Mucosa of rectum (tissue), 2 donors: ENCODE data around the gene DDB1.

Experiments used
- H3K27ac ChIP-seq, 2 donors: one replicate each; pipeline ENCODE4 v1.7.0; 2013; ENCODE audit warnings: inconsistent platforms in 2 of 2, low read depth in 2 of 2, low read length in 2 of 2
- H3K27me3 ChIP-seq, 2 donors: one replicate each; pipeline ENCODE4 v1.7.0; 2013; ENCODE audit warnings: low read length in 2 of 2; ENCODE audit not compliant: control insufficient read depth in 2 of 2, insufficient read depth in 2 of 2
- H3K36me3 ChIP-seq, 2 donors: one replicate each; pipeline ENCODE4 v1.7.0; 2013; ENCODE audit warnings: low read length in 2 of 2; ENCODE audit not compliant: control insufficient read depth in 2 of 2, insufficient read depth in 2 of 2
- H3K4me1 ChIP-seq, 2 donors: one replicate each; pipeline ENCODE4 v1.7.0; 2013; ENCODE audit warnings: low read length in 2 of 2, mild to moderate bottlenecking in 1 of 2; ENCODE audit not compliant: control insufficient read depth in 2 of 2, insufficient read depth in 2 of 2
- H3K4me3 ChIP-seq, 2 donors: one replicate each; pipeline ENCODE4 v1.7.0; 2013; ENCODE audit warnings: low read length in 2 of 2
- H3K9ac ChIP-seq, 2 donors: one replicate each; pipeline ENCODE4 v1.7.0; 2013; ENCODE audit warnings: low read length in 2 of 2, low read depth in 1 of 2, mild to moderate bottlenecking in 1 of 2
- H3K9me3 ChIP-seq, 2 donors: one replicate each; pipeline ENCODE4 v1.7.0; 2013; ENCODE audit warnings: low read length in 2 of 2; ENCODE audit not compliant: control insufficient read depth in 2 of 2
- donor health status: healthy.
- donor health status: Normal muscosa, but diverticular disease.

Gene DDB1

GRCh38 chr11:61283613-61284012 is 49.3 kb downstream of the DDB1 start:
- Histone ChIP-seq H3K4me1 (peaks cover 3 to 4% of the 10 kb centered on the region in 2 donors), H3K9me3 (no peaks in the 10 kb centered on the region), H3K27me3 (peaks cover 2 to 5% of the 10 kb centered on the region in 2 donors), H3K27ac (no peak overlapping the region), H3K36me3 (no peaks in the 10 kb centered on the region), H3K4me3 (no peak overlapping the region), H3K9ac (no peak overlapping the region)

- Histone ChIP-seq H3K36me3 (no peaks in the 10 kb centered on the region), H3K4me3 (peak overlapping the region; percentile 54 to 63), H3K9ac (no peak overlapping the region), H3K27me3 (peaks cover 2 to 5% of the 10 kb centered on the region in 2 donors), H3K9me3 (no peaks in the 10 kb centered on the region), H3K4me1 (peaks cover 3 to 4% of the 10 kb centered on the region in 2 donors), H3K27ac (no peak overlapping the region)
Measured at GRCh38 chr11:61281581-61282250, 51.2 kb downstream of the DDB1 start.

- Histone ChIP-seq H3K27ac (no peak overlapping the region), H3K36me3 (no peaks in the 10 kb centered on the region), H3K9me3 (no peaks in the 10 kb centered on the region), H3K9ac (no peak overlapping the region), H3K4me3 (peak overlapping the region; percentile 54 to 63), H3K27me3 (peaks cover 2 to 5% of the 10 kb centered on the region in 2 donors), H3K4me1 (peaks cover 3 to 4% of the 10 kb centered on the region in 2 donors)
Measured at GRCh38 chr11:61280883-61281580, 51.9 kb downstream of the DDB1 start.

- Histone ChIP-seq H3K9ac (no peak overlapping the region), H3K27me3 (peaks cover 2 to 5% of the 10 kb centered on the region in 2 donors), H3K9me3 (no peaks in the 10 kb centered on the region), H3K36me3 (no peaks in the 10 kb centered on the region), H3K27ac (no peak overlapping the region), H3K4me3 (no peak overlapping the region), H3K4me1 (peaks cover 3 to 4% of the 10 kb centered on the region in 2 donors)
Measured at GRCh38 chr11:61279934-61280659, 52.8 kb downstream of the DDB1 start.

DNA sequence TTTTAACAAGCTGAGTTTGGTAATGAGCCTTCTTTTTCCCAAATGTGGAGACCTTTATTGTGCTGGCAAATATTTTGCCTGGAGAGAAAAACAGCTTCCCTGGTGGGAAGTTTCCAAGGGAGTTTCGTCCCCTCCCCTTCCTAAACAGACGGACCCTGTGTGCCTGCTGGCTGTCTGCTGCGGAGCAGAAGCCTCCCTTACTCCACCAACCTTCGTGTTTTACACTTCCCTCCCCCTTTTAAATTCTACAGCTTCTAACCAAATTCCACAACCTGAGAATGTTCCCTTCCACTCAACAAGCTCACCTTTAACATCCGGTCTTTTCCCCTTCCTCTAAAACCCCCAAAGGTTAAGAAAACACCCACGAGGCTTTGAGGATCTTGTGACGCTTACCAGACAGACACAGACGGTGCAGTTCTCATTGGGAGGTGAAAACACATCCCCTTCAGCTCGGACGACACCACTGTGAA is 54.9 kb downstream of the DDB1 start:
- H3K9me3 ChIP-seq, result no peaks in the 10 kb centered on the region
- no peak overlapping the region for H3K4me3 ChIP-seq
- H3K36me3 ChIP-seq, result no peaks in the 10 kb centered on the region
- H3K9ac ChIP-seq, result no peak overlapping the region
- no peak overlapping the region for H3K27ac ChIP-seq
- peaks cover 3 to 6% of the 10 kb centered on the region in 2 donors for H3K4me1 ChIP-seq
- H3K27me3 ChIP-seq, result peaks cover 2 to 5% of the 10 kb centered on the region in 2 donors

- Histone ChIP-seq H3K9me3 (no peaks in the 10 kb centered on the region), H3K4me3 (no peak overlapping the region), H3K9ac (no peak overlapping the region), H3K4me1 (peaks cover 3 to 6% of the 10 kb centered on the region in 2 donors), H3K36me3 (no peaks in the 10 kb centered on the region), H3K27ac (no peak overlapping the region), H3K27me3 (peaks cover 0 to 2% of the 10 kb centered on the region in 2 donors)
Measured at GRCh38 chr11:61277186-61278000, 55.5 kb downstream of the DDB1 start.

DNA sequence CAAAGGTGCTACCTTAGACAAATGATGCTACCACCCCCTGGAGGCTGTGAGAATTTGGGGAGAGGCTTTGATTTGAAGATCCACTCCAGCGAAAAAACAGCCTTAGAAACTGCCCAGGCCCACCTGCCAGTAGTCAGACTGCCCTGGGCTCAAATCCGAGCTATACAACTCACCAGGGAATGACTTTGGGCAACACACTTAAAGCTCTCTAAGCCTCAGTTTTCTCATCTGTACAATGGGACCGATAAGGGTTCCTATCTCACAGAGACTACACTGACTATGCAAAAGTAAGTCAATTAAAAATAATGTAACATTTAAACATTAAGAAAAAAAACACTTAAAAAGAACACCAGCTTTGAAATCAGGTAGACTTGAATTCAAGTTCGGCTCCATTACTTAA is 57.7 kb downstream of the DDB1 start:
- Histone ChIP-seq H3K36me3 (no peaks in the 10 kb centered on the region), H3K4me1 (peaks cover 0 to 2% of the 10 kb centered on the region in 2 donors), H3K27me3 (no peaks in the 10 kb centered on the region), H3K9me3 (no peaks in the 10 kb centered on the region), H3K9ac (no peak overlapping the region), H3K27ac (no peak overlapping the region), H3K4me3 (no peak overlapping the region)

DNA sequence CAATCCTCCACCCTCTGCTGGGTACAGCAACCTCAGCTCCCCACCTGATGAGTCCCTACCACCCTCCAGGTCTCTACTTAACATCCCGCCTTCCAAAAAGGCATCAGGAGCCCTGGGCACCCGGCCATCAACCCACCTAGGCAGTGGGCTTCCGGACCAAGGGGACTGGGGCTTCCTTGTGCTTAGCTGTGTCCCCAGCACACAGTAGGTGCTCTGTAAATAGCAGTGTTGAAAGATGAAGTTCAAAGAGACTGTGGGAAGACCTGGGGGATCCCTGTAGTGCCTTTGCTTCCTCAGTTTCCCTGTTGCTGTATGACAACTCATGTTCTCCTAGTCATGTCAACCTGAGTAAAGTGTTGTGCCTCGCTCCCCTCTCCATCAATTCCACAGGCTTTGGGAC is 58.8 kb downstream of the DDB1 start:
- Histone ChIP-seq H3K4me3 (no peak overlapping the region), H3K27me3 (no peaks in the 10 kb centered on the region), H3K9me3 (no peaks in the 10 kb centered on the region), H3K9ac (no peak overlapping the region), H3K27ac (no peak overlapping the region), H3K36me3 (no peaks in the 10 kb centered on the region), H3K4me1 (peaks cover 0 to 2% of the 10 kb centered on the region in 2 donors)

DNA sequence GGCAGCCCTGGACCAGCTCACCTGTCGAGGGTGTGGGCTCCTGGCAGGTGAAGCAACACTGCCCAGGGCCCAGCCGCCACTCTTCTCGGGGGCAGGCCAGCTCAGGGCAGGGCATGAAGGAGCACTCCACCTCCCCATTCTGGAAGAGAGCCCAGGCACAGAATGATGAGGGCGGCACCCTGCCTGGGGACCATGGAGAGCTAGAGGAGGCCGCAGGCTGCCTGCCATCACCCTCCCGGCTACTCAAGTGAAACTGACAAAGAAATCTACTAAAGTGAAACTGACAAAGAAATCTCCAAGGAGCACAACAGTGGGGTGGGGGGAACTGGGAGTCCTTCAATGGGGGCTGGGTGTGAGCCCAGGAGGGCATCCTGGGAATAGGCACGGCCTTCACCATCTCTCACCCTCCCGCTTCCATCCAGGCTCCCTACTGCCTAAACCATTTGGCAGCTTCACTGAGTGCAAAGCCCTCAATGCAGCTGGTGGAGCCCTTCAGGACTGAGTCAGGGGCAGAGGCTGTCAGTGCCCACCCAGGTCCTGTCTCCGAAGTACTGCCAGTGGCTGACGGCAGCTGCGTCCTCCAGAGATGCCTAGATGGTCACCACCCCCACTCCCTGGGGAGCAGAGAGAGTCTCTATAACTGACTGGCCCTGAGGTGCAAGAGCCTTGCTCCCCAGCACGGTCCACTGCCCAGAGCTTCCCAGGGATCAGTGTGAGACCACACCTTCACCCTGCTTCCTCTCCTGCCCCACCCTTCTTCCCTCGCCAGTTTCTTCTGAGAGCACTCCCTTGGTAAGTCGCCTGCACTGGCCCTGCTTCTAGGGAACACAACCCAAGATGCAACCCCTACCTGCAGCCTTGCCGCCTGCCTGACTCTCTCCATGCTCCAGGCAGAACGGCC is 59.5 kb downstream of the DDB1 start:
- Histone ChIP-seq H3K36me3 (no peaks in the 10 kb centered on the region), H3K4me3 (no peak overlapping the region), H3K9ac (no peak overlapping the region), H3K4me1 (peaks cover 0 to 2% of the 10 kb centered on the region in 2 donors), H3K27ac (no peak overlapping the region), H3K27me3 (no peaks in the 10 kb centered on the region), H3K9me3 (no peaks in the 10 kb centered on the region)
